HG03196 (cell line): ENCODE measurements around the gene SWSAP1.
"Not testable (repeated sequence)": the region's sequence is repeated elsewhere in the genome, so short reads cannot be mapped to it uniquely, and the experiment has no call there.

ENCODE experiments used
- ATAC-seq: cut with Tn5 transposase; IDR thresholded peaks from one replicate; pipeline ENCODE4 v1.9.1; 2021; ENCODE audit not compliant: unreplicated experiment

The SWSAP1 gene, protein sequence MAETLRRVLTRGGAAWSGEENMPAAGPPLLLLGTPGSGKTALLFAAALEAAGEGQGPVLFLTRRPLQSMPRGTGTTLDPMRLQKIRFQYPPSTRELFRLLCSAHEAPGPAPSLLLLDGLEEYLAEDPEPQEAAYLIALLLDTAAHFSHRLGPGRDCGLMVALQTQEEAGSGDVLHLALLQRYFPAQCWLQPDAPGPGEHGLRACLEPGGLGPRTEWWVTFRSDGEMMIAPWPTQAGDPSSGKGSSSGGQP

GRCh38 chr19:11374433-11375142 is at the start of gene SWSAP1:
Gene SWSAP1 (plus strand): TSS chr19:11374666. CDS start chr19:11374681, 15 bp downstream.
- peak; percentile 87 for ATAC-seq

- ATAC-seq = no peak
Measured at GRCh38 chr19:11324748-11325389, 49.6 kb upstream of the SWSAP1 start.

DNA sequence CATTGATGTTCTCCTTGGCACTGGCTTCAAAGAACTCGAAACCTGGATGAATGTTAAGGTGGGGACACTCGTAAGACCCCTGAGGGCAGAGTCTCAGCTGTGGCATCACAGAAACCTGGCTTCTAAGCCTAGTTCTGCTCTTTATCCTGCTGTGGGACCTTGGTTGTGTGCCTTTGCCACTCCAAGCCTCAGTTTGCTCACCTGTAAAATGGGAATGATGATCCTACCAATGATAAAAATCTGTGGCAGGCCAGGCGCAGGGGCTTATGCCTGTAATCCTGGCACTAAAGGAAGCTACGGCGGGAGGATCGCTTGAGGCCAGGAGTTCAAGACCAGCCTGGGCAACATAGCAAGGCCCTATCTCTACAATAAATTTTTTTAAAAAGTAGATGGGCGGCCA is 48.9 kb upstream of the SWSAP1 start:
- no peak for ATAC-seq

DNA sequence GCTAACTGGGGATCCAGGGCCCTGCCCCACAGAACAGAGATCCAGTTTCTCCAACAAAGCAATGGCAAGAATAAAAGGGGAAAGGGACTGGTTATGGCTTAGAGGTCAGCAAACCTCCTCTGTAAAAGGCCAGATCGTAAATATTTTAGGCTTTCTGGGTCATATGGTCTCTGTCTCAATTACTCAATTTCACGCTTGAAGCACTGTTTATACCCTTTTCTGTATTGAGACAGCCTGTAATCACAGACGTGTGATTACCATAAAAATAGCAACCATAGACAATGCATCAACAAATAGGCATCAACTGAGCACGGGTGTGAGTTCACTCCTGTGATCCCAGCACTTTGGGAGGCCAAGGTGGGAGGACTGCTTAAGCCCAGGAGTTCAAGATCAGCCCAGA is 44.3 kb upstream of the SWSAP1 start:
- no peak for ATAC-seq

GRCh38 chr19:11331502-11331901 is 43.0 kb upstream of the SWSAP1 start:
- no peak for ATAC-seq

- no peak for ATAC-seq
Measured at GRCh38 chr19:11332822-11333221, 41.6 kb upstream of the SWSAP1 start.

GRCh38 chr19:11333838-11334237 is 40.6 kb upstream of the SWSAP1 start:
- not testable (repeated sequence) for ATAC-seq

- ATAC-seq = no peak
Measured at GRCh38 chr19:11335449-11336146, 38.9 kb upstream of the SWSAP1 start.

- no peak for ATAC-seq
Measured at GRCh38 chr19:11337080-11337479, 37.4 kb upstream of the SWSAP1 start.

GRCh38 chr19:11338121-11338520 is 36.3 kb upstream of the SWSAP1 start:
- no peak for ATAC-seq

DNA sequence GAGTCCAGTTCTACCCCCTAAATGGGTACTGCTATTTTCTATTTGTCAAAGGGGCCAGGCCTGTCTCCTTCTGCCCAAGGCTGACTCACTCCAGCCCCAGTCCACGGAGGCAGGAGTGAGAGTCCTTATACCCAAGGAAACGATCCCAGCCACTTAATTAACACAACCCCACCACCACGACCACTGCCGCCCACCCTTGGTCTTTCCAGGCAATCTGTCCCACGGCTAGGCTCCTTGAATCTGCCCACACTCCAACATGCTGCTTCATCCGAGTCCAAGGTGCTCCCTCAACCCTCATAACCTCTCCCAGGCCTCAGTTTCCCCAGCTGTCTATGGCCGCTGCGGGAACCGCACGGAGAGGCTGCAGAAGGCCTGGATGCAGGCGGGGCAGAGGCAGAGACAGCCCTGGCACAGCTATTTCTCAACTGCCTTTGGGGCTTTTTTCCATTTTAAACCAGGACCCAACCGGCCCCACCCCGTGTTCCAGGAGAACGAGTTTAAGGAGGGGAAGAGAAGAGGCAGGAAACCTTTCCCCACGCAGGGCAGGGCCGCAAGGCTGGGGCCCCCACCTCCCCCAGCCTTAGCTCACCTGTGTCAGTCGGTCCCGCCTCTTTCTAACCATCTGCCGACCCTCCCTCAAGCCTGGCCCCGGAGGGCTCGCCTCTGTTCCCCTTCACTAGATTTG is 35.8 kb upstream of the SWSAP1 start:
- no peak for ATAC-seq

DNA sequence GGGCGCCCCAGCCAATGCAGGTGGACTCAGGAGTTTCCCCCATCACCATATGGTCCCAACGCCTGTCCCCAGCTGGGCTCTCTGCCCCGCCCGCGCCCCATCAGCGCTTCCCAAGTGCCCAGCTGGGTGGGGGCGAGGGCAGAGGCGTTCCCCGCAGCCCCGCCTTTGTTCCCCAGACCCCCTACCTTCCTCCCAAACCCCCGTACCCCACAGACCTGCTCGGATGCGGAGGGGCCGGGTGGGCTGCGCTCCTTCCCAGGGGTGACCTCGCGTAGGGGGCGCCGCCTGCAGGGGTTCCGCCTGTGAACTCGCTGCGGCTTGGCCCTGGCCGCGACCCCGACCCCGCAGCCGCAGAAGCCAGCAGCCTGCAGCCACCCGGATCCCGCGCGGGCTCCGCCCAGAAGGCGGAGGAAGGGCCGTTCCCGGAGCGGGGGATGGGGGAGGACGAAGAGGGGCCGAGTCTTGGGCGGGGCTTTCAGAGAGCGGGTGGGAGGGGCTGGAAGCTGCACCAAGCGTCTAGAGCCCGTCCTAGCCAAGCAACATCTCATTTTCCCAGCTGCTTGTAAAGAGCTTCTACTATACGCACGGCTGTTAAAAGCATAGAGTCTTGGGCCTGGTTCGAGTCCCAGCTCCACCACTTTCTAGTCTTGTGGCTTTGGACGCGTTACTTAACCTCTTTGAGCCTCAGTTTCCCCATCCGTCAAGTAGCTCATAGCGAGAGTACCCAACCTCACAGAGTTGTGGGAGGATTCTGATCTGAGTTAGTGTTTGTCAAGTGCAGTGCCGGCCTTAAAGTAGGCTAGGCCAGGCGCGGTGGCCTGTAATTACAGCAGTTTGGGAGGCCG is 35.0 kb upstream of the SWSAP1 start, which contains the start of gene RAB3D:
Gene RAB3D, minus strand, starts transcription at position 404 of the 845 bp plus-strand sequence. CDS start 2,258 bp downstream, outside the sequence.
- peak; percentile 68 for ATAC-seq

DNA sequence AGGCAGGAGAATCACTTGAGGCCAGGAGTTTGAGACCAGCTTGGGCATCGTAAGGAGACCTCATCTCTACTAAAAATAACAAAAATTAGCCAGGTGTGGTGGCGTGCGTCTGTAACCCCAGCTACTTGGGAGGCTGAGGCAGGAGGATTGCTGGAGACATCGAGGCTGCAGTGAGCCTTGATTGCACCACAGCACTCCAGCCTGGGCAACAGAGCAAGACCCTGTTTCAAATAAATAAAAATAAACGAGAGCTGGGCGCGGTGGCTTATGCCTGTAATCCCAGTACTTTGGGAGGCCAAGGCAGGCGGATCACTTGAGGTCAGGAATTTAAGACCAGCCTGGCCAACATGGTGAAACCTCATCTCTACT is 34.4 kb upstream of the SWSAP1 start:
- ATAC-seq = not testable (repeated sequence)

DNA sequence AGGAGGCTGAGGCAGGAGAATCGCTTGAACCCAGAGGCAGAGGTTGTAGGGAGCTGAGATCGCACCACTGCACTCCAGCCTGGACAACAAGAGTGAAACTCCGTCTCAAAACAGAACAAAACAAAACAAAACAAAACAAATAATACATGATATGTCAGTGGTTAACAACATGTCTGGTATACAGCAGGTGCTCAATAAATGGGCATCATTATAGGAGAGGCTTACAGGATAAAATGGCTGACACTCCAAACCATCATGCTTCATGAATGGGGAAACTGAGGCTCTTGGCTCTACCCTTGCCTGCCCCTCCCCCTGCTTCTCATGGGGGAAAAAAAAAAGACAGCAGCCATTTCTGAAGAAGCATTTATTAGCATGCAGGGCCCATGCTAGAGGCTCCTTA is 32.0 kb upstream of the SWSAP1 start:
- ATAC-seq = no peak

DNA sequence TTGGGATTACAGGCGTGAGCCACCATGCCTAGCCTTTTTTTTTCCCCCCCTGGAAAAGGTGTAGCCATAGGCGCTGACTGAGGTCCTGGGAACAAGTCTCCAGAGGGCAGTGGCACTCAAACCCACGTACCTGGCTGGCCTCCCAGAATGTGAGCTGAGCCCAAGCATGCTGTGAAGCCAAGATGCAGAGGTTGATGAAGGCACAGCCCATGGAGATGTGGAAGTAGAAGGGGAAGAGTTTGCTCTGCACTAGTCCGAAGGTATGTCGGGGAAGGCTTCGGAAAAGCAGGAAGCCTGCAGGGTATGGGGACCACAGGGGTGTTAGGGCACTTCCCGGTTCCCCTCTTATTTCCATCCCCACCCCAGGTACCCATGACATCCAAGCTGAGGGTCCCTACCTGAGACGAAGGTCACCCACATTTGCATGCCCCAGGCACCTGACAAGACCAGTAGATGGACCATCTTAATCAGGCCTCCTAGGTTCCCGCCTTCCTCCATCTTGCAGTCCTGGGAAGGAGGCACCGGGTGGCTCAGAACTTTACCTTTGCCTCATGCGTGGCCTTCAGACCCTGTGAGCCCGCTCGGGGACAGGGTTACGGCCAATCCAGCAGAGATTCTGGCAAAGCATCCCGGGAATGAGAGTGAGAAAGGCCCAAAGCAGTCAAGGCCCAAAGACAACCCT is 29.2 kb upstream of the SWSAP1 start:
- ATAC-seq = no peak

GRCh38 chr19:11346104-11346940 is 28.1 kb upstream of the SWSAP1 start, which contains the start of the genes CCDC159 and TMEM205:
Gene CCDC159 (plus strand): TSS chr19:11346519. CDS start chr19:11346607, 88 bp downstream.
Gene TMEM205 (minus strand): TSS chr19:11346268. CDS start chr19:11345619, 649 bp downstream.
- peak; percentile 81 for ATAC-seq

- no peak for ATAC-seq
Measured at GRCh38 chr19:11347546-11348039, 26.9 kb upstream of the SWSAP1 start.

GRCh38 chr19:11349171-11349570 is 25.3 kb upstream of the SWSAP1 start:
- ATAC-seq = no peak
